Fibroblast of lung (primary cell): ENCODE data around the gene EYA2.

Source experiments
- CTCF ChIP-seq, 2 donors: IDR thresholded peaks in 1 of 2; conservative IDR thresholded peaks in 1 of 2; 1 replicate in 1 of 2; 2 replicates in 1 of 2; pipeline ENCODE4 v1.5.1; 2011 to 2012; ENCODE audit warnings: low read length in 2 of 2, control low read depth in 1 of 2, inconsistent platforms in 1 of 2, low read depth in 1 of 2, mild to moderate bottlenecking in 1 of 2
- EZH2 ChIP-seq: IDR thresholded peaks from 2 replicates; pipeline ENCODE4 v1.5.1; 2012; ENCODE audit warnings: low read length, control low read depth, mild to moderate bottlenecking; ENCODE audit errors: missing control alignments

GRCh38 chr20:47008842-47009518 lies 114.3 kb downstream of the EYA2 start:
- TF ChIP-seq EZH2: no peak
- no peak for TF ChIP-seq CTCF (conservative IDR thresholded peaks at IDR 0.05 in 1 of 2, IDR thresholded peaks at IDR 0.05 in 1 of 2; ENCODE audit: low read depth in 1 of 2, low read length in 2 of 2)
